Measurements from ENCODE around the gene CHST8.
"Not testable (repeated sequence)": the region's sequence is repeated elsewhere in the genome, so short reads cannot be mapped to it uniquely, and the experiment has no call there.

The CHST8 gene

DNA sequence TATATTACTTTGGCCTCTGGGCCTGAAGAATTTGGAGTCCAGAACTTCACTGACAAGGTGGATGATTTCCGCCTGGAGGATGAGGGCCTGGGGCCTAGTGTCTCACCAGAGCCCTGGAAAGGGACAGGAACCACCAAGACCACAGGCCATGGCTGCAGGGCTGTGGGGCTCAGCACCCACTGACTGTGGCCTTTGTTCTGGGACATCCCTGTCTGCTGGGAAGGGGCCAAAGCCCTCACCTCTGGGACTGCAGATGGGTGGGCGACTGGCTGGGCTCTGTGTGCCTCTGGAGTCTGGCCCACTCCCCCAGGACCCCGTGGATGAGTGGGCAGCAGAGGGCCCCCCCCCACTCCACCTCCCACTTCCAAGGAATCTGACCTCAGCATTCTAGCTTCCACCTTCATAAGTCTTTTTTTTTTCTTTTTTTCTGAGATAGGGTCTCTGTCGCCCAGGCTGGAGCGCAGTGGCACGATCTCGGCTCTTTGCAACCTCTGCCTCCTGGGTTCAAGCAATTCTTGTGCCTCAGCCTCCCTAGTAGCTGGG is 20.3 kb downstream of the CHST8 start:
- no peak for DNase-seq (ENCODE audit: low read depth)

GRCh38 chr19:33644284-33644836 is 22.6 kb downstream of the CHST8 start:
- no peak for DNase-seq (ENCODE audit: low read depth)

DNA sequence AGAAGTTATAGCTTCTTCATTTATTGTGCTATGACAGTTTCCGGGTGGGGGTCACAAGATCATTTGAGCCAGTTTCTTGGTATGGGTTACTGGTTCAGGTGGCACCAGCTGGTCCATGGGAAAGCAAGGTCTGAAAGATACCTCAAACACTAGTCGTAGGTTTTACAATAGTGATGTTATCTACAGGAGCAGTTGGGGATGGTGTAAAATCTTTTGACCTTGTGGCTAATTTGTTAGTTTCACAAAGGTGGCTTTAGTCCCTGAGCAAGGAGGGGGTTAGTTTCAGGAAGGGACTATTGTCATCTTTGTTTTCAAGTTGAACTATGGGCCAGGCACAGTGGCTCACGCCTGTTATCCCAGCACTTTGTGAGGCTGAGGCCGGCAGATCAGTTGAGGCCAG is 24.6 kb downstream of the CHST8 start:
- DNase-seq (ENCODE audit: low read depth), result no peak

GRCh38 chr19:33647146-33647545 is 25.4 kb downstream of the CHST8 start:
- no peak for DNase-seq (ENCODE audit: low read depth)

- no peak for DNase-seq (ENCODE audit: low read depth)
Observed at GRCh38 chr19:33649627-33650305, 28.0 kb downstream of the CHST8 start.

- DNase-seq (ENCODE audit: low read depth), result no peak
Observed at GRCh38 chr19:33653684-33654083, 31.9 kb downstream of the CHST8 start.

- DNase-seq (ENCODE audit: low read depth), result no peak
Observed at GRCh38 chr19:33654840-33655508, 33.2 kb downstream of the CHST8 start.

- DNase-seq (ENCODE audit: low read depth), result no peak
Observed at GRCh38 chr19:33659835-33660234, 38.1 kb downstream of the CHST8 start.

DNA sequence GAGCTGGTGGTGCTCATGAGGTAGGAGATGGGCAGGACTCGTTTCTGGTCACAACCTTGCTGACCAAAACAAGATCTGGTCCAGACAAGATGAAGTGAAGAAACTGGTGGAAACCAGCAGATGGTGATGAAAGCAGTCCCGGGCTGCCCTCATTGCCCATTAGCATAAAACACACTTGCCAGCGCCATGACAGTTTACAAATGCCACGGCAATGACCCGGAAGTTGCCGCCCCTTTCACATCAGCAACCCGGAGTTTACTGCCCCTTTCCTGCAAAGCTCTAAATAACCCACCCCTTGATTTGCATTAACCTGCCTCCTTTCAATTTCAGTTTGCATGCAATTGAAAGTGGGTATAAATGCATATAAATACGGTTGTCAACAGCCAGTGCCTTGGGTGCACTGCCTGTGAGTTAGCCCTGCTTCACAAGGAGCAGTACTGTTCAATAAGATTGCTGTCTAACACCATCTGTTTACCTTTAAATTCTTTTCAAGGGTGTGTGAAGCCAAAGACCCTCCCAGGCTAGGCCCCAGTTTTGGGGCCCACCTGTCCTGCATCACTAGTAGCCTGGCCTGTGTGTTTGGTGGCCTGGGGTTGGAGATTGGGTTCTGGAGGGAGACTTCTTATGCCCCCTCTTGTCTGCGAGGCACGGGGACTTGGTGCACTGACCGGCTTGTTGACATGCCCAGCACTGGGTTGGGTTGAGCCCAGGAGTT is 38.8 kb downstream of the CHST8 start:
- no peak for DNase-seq (ENCODE audit: low read depth)

DNA sequence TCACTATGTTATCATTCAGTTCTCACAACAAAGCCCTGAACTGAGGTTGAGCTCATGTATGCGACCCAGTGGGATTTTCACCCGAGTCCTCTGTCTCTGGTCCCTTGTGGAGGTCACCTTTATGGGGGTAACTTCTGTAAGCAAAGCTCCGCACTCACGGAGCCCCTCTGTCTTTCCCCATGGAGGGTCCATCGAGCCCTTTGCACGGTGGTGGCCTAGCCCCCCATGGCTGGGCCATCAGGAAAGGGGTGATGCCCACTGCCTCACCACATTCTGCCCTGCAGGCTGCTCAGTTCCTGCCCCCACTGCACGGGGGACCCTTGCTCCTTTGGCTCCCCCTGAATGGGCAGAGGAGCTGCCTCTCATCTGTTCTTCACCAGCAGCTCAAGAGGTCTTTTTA is 39.6 kb downstream of the CHST8 start:
- no peak for DNase-seq (ENCODE audit: low read depth)

- no peak for DNase-seq (ENCODE audit: low read depth)
Observed at GRCh38 chr19:33662391-33663092, 40.8 kb downstream of the CHST8 start.

DNA sequence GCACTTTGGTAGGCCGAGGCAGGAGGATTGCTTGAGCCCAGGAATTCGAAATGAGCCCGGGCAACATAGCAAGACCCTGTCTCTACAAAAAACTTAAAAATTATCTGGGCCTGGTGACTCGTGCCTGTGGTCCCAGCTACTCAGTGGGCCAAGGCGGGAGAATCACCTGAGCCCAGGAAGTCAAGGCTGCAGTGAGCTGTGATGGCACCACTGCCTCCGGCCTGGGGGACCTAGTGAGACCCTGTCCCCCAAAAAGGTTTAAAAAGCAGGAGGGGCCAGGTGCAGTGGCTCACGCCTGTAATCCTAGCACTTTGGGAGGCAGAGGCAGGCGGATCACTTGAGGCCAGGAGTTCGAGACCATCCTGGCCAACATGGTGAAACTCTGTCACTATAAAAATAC is 41.6 kb downstream of the CHST8 start:
- DNase-seq (ENCODE audit: low read depth), result not testable (repeated sequence)

DNA sequence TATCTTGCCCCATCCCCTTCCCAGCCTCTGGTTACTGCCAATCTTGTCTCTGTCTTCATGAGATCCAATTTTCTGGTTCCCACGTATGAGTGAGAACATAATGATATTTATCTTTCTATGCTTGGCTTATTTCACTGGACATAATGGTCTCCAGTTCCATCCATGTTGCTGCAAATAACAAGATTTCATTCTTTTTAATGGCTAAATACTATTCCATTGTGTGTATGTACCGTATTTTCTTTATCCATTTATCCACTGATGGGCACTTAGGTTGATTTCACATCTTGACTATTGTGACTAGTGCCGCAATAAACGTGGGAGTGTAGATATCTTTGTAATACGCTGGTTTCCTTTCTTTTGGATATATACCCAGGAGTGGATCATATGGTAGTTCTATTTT is 43.0 kb downstream of the CHST8 start:
- no peak for DNase-seq (ENCODE audit: low read depth)

GRCh38 chr19:33665776-33666595 is 44.2 kb downstream of the CHST8 start:
- DNase-seq (ENCODE audit: low read depth), result no peak

DNA sequence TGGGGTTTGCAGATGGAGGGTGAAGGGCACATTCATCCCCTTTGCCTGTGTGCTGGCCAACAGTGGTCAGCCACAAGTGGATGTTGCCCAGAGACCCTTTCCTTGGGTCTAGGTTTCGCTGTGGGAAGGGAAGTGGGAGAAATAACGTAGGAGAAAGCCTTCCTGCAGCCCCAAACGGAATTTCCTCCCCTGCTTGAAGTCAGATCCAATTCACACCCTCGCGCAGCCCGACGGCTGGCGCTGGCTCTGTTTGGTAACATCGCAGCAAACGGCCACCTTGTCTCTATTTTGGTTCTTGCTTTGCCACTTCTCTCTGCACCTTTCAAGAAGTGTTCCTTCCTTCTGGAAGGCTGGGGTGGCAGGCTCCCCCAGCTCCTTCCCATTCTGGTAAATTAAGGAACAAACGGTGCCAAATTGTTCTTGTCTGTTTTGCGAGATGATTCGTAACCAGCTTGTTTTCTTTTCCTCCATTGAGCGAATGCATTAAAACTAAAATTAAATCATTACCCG is 45.4 kb downstream of the CHST8 start:
- no peak for DNase-seq (ENCODE audit: low read depth)

GRCh38 chr19:33667881-33668280 is 46.1 kb downstream of the CHST8 start:
- no peak for DNase-seq (ENCODE audit: low read depth)

DNA sequence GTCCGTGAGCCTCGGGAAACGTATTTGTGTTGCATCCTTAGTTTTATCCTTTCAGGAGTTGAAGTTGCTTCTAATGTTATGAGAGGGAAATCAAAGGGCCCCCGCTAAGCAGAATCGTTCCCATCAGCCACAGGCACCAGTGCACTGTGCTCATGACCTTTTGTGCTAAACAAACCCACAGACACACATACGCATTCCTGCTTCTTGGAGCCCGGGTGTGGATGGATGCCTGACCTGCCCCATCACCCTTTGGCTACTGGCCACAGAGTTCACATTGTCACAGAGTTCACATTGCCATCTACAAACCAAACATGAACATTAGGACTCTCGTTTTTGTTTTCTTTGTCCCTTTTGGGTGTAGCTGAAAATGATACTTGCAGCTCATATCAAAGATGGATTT is 47.2 kb downstream of the CHST8 start:
- DNase-seq (ENCODE audit: low read depth), result no peak

- DNase-seq (ENCODE audit: low read depth), result no peak
Observed at GRCh38 chr19:33669376-33669775, 47.6 kb downstream of the CHST8 start.

- no peak for DNase-seq (ENCODE audit: low read depth)
Observed at GRCh38 chr19:33670398-33670797, 48.6 kb downstream of the CHST8 start.

DNA sequence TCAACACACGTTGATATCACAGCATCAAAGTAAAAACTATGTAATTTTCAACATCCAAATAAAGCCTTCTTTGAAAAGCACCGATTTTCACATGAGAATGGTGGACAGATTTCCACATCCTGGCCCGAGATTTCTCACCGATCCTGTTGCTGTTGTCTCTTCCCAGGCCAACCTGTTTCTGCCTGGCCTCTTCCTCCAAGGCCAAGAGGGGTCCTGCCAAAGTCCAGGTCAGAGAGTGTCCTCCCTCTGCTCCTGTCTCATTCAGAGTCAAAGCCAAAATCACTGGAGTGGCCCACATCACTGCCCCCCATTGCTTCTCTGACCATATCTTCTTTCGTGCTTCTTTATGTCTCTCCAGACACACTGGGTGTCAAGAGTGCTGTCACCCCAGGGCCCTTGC is 49.5 kb downstream of the CHST8 start:
- DNase-seq (ENCODE audit: low read depth), result no peak
